ENCODE results near the gene PHACTR3. TPM values are rescaled to one million over a fixed set of nuclear protein-coding genes. Genes with fewer than 3 reads are reported as not detected.

PHACTR3 gene
- total RNA-seq, 1 donor from 2014 or later = 0.25 TPM

DNA sequence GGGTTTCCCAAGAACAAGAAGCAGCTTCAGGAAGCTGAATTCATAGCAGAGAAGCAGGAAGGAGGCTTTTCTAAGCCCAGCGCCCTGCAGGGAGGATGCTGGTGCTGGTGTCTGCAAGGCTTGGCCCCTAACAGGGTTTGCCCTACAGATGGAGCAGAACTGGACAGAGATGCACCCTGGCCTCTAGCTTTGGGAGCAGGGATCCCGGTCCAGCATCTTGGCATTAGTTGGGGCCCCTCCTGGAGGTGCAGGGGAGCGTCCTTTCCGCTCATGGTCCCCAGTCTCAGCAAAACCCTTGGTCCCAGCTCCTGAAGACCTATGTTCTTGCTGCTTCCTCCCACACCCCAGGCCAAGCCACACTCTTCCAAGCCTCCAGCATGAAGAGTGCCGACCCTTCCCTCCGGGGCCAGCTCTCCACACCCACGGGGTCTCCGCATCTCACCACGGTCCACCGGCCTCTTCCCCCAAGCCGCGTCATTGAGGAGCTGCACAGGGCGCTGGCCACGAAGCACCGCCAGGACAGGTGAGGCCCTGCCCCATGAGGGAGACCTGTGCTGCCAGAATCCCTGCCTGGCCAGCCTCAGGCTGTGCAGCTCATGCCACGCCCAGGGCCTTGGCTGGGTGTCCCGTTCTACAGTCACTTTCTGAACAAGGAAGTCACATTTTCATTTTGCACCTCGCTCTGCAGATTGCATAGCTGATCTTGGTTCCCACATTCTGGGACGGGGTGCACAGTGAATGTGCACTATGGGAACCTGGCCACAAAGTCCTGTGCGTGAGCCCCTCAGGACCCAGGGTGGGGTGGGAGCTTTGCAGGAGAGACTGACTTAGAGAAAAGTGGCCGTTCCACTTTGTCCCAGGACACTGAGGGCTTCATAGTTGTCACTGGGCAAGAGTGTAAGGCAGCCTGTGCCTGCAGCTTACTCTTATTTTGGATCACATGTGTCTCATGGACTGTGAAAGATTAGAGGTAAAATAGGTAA, 168.9 kb downstream of the PHACTR3 start:
- DNase-seq (ENCODE audit: low spot score) (peak; percentile 19), ATAC-seq (no peak)

DNA sequence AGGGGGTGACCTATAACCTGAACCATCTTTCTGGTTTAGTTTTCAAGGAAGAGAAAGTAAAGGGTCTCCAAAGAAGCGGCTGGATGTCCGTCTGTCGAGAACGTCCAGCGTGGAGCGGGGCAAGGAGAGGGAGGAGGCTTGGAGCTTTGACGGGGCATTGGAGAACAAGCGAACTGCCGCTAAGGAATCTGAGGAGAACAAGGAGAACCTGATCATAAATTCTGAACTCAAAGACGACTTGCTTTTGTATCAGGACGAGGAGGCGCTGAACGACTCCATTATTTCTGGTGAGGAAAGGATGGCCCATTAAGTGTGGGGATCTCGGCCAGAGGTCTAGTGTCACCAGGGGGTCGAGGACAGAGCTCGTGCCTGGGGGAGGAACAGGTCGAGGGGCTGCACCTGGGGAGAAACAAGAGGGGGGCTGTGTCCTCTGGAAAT, 169.9 kb downstream of the PHACTR3 start:
- DNase-seq (ENCODE audit: low spot score) (peak; percentile 16), ATAC-seq (no peak)

DNA sequence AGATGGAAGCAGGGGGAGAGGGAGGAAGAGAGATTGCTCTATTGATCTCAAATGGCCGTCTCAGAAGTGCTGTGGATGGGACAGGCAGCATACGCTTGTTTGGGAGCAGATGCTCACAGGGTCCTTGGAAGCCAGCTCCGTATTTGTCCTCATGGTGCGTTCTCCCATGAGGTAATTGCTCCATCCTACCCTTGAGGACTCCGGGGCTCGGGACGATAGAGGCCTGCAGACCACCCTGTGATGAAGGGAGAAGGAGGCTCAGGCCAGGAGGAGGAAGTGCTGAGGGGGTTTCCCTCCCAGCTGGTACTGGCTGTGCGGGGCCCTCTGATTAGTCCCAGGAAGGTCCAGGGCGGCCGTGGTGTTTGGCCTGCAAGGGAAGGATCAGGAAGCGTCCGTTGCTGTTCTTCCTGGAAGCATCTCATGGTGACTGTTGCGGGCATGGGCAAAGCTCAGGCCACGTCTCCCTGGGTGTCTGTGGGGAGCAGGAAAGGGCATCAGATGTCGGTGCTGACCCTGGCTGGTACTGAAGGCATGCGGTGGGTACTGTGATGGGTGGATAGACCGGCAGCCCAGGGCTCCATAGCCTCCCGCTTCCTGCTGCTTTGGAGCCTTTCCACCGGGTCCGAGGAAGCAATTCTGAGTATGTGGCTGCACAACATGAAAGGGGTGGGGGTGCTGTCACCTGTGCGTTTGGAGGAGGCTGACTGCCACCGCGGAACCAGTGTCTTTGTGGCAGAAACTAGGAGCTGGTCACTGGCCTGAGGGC, 170.8 kb downstream of the PHACTR3 start:
- DNase-seq (ENCODE audit: low spot score) (peak; percentile 33), ATAC-seq (no peak)

DNA sequence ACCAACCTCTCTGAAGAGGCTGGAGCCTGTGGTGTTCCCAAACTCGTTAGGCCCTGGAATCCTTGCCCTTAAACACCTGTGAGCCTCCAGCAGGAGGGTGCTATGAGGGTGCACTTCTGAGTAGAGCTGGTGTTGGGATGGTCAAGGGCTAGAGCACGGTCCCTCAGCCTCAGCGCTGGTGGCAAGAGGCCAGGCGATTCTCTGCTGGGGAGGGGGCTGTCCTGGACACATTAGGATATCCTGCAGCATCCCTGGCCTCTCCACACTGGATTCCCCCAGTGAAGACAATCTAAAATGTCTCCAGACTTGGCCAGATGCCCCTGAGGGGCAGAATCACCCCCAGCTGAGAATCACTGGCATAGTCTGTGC, 171.3 kb downstream of the PHACTR3 start:
- ATAC-seq = no peak
- DNase-seq (ENCODE audit: low spot score) = peak; percentile 21

DNA sequence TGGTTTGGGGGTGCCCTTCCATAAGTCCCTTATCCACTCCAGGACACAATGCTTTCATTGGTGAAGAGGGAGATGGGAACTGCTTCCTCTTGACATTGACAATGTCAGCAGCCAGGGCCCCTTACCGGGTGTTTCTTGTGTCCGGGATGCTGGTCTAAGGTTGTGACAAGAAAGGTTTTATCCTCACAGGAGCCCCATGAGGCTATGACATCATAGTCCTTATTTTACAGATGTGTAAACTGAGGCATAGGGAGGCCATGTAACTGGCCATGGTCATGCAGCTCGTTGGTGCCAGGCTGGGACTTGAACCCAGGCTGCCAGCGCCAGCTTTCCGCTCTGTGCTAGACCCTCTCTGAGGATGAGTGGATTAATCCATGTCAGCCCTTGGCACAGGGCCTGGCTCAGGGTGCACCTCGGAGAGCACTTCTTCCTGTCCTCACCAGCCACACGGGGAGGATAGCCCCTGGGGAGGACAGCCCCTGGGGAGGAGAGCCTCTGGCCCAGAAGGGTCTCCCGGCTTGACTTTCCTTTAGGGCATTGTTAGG, 171.8 kb downstream of the PHACTR3 start:
- peak; percentile 26 for DNase-seq (ENCODE audit: low spot score)
- no peak for ATAC-seq

DNA sequence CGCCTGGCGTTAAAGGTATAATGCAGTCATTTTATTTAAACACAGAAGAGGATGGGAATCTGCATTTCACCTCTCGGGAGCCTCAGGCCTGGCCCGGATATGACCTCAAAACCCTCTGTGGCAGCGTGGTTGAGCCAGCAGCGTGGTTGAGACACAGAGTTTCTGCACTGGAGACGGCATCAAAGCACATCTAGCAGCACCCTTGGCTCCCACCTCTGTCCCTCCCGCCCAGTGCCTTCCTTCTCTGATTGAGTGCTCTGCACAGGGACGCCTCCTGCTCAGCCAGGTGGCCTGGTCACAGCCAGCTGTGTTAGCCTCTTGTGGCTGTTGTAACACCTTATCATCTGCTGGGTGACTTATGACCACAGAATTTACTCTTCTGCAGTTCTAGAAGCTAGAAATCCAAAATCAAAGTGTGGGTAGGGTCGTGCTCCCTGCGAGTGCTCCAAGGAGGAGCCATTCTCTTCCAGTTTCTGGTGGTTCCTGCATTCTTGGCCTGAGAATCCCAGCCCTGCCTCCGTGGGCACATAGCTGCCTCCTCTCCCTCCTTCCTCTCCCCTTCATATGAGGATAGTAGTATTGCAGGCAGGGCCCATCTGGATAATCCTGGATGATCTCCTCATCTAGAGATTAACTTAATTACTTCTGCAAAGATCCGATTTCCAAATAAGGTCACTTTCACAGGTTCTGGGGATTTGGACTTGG, 172.4 kb downstream of the PHACTR3 start:
- ATAC-seq (no peak), DNase-seq (ENCODE audit: low spot score) (peak; percentile 29)

DNA sequence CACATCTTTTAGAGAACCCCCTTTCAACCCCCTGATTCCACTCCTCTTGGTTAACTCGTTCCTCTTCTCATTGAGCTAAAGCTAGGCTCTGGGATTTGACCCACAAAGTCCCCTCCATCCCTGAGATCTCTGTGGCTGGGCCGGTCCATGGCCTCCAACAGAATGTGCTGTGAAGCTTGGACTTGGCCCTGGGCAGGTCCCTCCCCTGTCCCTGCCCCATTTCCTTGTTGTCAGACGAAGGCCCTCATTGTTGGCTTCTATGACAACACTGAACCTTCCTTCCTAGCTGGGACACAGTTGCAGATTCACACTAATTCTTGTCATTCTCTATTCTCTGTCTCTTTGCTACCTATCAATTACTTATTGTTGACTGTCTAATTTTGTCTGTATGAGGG, 173.0 kb downstream of the PHACTR3 start:
- ATAC-seq (no peak), DNase-seq (ENCODE audit: low spot score) (peak; percentile 8)

DNA sequence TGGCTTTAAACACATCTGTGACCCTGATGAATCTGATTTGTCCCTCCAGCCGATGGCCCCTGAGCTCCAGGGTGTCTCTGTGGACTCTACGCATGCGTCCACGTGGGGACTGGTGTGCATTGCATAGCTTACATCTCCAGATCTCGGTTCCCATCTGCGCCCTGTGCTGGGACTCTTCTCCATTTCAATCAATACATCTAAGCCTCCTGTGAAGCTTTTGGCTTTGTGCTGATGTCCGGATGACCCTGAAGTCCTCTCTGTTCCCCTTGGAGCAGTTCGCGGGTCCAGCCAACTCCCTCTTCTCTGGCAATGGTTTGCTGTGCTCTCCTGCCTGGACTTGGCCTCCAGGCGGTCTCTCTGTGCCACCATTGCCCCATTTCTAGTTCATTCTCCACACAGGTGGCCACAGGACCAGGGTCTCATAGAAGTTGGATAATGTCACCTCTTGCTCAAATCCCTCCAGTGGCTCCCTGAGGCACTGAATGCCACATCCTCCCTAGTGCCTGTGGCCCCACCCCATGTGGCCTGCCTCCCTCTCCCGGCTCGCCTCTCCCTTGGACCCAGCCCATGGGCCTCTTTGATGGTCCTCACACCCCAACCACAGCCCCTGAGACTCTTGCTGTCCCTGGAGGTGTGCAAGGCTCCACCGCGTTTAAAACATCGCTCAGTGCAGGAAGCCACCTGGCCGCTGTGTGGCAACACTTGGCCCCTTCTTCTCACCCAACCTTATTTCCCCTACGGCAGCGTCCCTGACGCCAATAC, 173.7 kb downstream of the PHACTR3 start:
- DNase-seq (ENCODE audit: low spot score) (peak; percentile 29), ATAC-seq (no peak)

DNA sequence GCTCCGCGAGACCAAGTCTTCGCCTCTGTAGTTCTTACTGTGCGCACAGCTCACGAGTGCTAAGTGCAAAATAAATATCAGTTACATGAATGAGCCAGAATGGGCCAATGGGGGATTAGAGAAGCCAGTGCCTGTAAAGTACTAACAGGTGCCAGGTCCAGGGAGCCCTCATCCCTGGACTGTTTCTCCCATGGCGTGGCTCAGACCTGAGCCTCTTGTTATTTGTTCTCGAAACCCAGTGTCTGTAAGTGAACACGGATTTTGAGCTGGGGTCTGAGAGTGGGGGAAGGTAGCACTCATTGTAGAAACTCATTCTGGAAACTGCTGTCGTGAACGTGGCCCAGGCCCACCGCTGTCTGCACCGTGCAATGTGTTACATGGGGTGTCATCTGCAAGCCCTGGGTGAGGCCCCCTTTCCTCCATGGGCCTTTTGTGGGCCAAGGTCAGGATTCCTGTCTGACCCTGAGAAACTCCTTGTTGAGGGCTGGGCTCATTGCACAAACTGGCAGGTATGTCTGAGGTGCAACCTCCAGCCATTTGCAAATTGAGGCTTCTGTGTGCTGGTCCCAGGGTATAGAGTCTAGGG, 174.4 kb downstream of the PHACTR3 start:
- ATAC-seq (no peak), DNase-seq (ENCODE audit: low spot score) (peak; percentile 29)

DNA sequence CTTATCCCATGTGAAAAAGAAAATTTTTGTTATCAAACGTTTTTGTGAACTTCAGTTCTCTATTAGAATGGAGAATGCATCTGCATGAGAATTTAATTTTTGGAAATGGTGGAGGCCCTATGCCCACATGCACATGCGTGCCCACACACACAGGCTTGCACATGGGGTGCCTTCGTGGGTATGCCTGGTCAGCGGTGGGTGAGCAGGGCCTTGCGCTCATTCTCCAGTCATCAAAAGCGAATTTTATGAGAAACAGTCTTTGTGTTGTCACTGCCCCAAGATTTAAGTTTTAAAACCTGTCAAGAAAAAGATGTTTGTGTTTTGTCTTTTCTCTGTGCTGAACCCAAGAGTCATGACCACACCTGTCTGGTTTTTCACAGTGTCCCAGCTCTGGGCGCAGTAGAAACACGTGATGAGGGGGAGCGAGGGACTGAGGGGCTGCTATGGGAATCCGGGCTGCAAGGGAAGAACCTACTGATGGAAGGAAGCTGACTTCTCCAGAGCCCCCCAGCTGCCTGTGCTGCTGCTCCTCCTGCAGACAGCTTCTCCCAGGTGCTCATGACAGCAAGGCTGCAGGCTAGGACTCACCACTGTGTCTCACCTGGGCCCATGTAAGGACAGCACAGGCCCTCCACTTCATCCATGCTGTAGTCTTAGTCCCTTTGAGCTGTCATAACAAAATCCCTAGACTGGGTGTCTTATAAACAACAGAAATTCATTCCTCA, 175.5 kb downstream of the PHACTR3 start:
- ATAC-seq = no peak
- peak; percentile 16 for DNase-seq (ENCODE audit: low spot score)

DNA sequence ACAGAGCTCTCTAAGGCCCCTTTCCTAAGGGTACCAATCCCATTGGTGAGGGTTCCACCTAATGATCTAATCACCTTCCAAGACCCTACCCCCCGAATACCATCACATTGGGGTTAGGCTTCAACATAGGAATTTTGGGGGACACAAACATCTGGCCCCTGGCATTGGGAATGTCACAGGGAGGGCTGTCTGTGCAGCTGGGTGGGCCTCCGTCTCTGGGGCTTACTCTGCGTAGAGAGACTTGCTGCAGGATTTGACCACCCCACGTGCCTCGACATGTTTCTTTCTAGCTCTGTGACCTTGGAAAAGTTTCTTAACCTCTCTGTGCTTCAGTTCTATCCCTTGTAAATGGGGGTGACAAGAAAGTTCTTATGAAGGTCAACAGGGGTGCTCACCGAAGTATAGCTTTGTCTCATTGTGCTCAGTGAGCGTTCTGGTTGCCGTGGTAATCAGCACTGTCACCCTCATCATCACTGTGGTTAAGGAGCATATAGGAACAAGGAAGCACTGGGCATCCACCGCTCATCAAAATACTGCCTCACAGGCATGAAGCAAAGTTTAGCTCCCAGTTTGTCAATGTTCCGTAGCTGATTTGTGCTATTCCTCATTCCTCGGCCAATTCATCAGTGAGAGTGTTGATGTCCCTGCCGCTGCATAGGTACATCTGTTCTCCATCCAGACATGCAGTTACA, 176.3 kb downstream of the PHACTR3 start:
- peak; percentile 22 for DNase-seq (ENCODE audit: low spot score)
- ATAC-seq = no peak

DNA sequence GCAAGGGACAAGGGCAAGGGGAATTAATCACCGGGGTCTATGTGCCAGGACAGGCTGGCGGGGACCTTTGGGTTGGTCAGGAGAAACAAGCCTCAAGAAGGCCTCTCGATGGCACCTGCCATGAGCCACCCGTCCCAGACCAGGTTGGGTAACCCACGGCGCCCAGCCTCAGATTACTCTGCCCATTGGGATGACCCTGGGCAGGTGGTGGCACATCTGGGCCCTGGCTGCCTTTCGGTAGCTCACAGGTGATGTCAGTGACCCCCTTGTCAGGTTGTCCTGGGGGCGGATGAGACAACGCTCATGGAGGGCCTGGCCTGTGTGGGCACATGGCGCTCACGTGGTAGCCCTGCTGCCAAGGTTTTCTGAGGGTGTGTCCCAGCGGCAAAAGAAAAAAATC, 176.9 kb downstream of the PHACTR3 start:
- DNase-seq (ENCODE audit: low spot score) = peak; percentile 33
- ATAC-seq = no peak

DNA sequence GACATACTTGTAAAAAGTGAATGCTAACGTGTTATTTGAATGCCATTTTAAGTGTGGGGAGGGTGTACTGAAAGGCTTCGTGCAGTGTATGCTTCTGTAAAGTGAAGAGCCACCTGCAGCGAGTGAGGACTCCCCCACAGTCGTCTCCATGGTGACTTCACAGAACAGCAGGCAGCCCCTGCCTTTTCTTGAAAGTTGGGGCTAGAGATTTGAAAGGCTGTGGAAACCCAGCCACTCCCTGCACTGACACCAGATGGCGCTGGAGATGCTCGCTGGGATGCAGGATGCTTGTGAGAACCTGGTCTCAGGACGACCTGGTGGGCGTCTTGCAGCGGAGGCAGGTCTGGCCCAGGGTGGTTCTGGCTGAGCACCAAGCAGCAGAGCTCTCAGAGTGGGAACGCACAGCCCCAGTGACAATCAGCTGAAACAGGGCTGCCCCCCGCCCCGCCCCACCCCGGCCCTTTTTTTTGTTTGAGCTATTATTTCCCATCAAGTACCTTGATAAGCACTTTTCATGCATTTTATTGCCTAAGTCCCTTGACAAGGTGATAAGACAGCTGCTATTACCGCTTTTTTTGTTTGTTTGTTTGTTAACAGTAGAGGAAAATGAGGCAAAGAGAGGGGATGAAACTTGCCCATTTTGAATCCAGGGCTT, 178.8 kb downstream of the PHACTR3 start:
- peak; percentile 79 for ATAC-seq
- peak; percentile 46 for DNase-seq (ENCODE audit: low spot score)

DNA sequence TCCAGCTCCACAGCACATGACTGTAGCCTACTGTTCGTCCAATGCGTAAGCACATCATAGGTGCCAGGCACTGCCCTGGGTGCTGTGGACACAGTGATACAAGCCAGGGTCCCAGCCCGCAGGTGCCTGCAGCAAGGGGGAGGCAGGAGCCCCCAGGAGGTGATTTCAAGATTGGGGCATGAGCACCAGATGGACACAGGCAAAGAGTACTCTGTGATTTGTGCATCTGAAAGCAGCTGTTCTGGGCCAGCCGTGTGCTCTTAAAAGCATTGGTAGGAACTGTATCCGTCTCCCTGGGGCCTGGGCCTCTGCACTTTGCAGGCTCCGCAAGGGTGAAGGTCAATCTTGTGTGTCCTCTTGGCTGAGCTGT, 179.3 kb downstream of the PHACTR3 start:
- DNase-seq (ENCODE audit: low spot score) = peak; percentile 29
- ATAC-seq = no peak

DNA sequence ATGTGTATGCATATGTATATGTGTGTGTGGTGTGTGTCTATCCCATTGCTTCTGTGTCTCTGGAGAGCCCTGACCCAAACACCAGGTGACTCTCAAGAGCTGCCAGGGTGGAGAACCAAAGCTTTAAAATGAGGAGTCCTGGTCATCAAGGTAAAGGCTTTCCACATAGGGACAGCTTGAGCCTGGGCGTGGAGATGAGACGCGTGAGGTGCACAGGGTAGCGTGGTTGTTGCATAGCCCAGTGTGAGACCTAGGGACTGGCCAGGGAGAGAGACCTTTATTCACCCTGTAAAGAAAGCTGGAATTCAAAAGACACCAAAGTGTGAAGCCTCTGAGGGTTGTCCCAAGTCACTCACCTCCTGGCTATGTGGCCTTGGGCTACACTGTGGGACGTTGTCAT, 180.0 kb downstream of the PHACTR3 start:
- peak; percentile 30 for DNase-seq (ENCODE audit: low spot score)
- ATAC-seq = no peak

DNA sequence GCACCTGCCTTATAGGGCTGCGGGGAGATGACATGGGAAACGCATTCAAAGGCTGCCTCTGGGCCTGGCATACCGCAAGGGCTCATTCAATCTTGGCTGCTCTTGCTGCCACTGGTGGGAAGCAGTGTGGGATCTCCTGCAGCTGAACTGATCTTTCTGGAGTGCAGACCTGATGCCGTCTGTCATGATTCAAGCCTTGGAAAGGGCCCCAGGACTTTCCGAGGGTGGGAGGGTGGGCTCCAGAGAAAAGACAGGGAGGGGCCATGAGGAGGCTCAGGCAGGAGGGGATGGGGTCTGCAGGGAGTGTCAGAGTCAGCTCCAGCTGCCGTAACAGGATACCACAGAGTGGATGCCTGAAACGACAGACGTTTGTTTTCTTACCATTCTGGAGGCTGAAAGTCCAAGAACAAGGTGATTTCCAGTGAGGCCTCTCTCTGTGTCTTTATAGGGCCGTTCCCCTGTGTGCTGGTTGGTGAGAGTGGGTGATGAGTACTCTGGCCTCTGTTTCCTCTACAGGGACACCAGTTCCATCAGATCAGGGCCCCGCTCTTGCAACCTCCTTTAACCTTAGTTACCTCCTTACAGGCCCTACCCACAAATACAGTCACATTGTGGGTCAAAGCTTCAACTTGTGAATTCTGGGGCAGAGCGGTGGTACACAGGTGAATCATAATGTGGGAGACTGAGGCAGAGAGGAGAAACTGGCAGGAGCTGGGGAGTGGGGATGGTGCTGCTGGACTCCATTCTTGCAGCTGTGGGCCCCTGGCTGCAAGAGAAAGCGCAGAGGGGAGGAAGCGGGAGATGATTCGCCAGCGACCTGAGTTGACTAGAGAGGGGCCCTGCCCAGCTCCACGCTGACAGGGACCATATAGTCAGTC, 180.7 kb downstream of the PHACTR3 start:
- DNase-seq (ENCODE audit: low spot score) (peak; percentile 33), ATAC-seq (no peak)

DNA sequence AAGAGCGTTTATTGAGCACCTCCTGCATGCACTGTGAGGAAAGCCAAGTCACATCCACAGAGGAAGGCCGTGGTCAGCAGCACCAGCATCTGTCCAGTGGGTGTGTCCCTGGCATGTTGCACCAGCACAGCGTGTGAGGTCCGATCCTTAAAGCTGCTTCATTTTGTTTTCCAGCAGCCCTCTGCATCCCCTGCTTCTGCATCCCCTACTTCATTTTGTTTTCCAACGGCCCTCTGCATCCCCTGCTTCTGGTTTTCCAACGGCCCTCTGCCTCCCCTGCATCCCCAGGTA, 181.3 kb downstream of the PHACTR3 start:
- DNase-seq (ENCODE audit: low spot score) (no peak), ATAC-seq (no peak)

All from left lobe of liver (tissue), 2 donors.